H9 (cell line): ENCODE measurements around the gene RMI1. TPM values are rescaled to one million over a fixed set of nuclear protein-coding genes. Genes with fewer than 3 reads are reported as not detected.

Source experiments
- DNase-seq: peaks from one replicate; pipeline ENCODE4 v3.0.0-alpha.2; 2017
- H2AFZ ChIP-seq: one replicate; pipeline ENCODE4 v1.6.1; 2013; ENCODE audit warnings: mild to moderate bottlenecking, low read length, control low read depth, moderate library complexity
- H2AK5ac ChIP-seq: 2 replicates; pipeline ENCODE4 v1.6.1; 2013; ENCODE audit warnings: low read length, control low read depth, mixed read lengths; ENCODE audit not compliant: insufficient read length
- H2BK120ac ChIP-seq: one replicate; pipeline ENCODE4 v1.6.1; 2013; ENCODE audit warnings: low read depth, mild to moderate bottlenecking, low read length, control low read depth, inconsistent platforms; ENCODE audit not compliant: poor library complexity, severe bottlenecking
- H2BK12ac ChIP-seq: 2 replicates; pipeline ENCODE4 v1.6.1; 2013; ENCODE audit warnings: low read length, control low read depth, mixed read lengths, low read depth; ENCODE audit not compliant: insufficient read length
- H2BK15ac ChIP-seq: 2 replicates; pipeline ENCODE4 v1.6.1; 2013; ENCODE audit warnings: low read depth, low read length, control low read depth
- H2BK20ac ChIP-seq: one replicate; pipeline ENCODE4 v1.6.1; 2013; ENCODE audit warnings: low read depth, mild to moderate bottlenecking, low read length, control low read depth, inconsistent platforms; ENCODE audit not compliant: poor library complexity, severe bottlenecking
- H2BK5ac ChIP-seq: 2 replicates; pipeline ENCODE4 v1.6.1; 2013; ENCODE audit warnings: low read length, control low read depth, mixed read lengths; ENCODE audit not compliant: insufficient read length
- H3K14ac ChIP-seq: 2 replicates; pipeline ENCODE4 v1.6.1; 2013; ENCODE audit warnings: low read length, control low read depth; ENCODE audit not compliant: insufficient read depth
- H3K18ac ChIP-seq: 2 replicates; pipeline ENCODE4 v1.6.1; 2013; ENCODE audit warnings: low read depth, mild to moderate bottlenecking, mixed read lengths, low read length, control low read depth; ENCODE audit not compliant: insufficient read length
- H3K23ac ChIP-seq: 2 replicates; pipeline ENCODE4 v1.6.1; 2013; ENCODE audit warnings: low read length, control low read depth, mixed read lengths, low read depth; ENCODE audit not compliant: insufficient read length
- H3K23me2 ChIP-seq: 2 replicates; pipeline ENCODE4 v1.6.1; 2013; ENCODE audit warnings: low read depth, mild to moderate bottlenecking, mixed read lengths, low read length, control low read depth; ENCODE audit not compliant: insufficient read length, poor library complexity, severe bottlenecking
- H3K27ac ChIP-seq: 2 replicates; pipeline ENCODE4 v1.5.1; 2013; ENCODE audit warnings: low read length, control low read depth, mixed read lengths, low read depth; ENCODE audit not compliant: insufficient read length
- H3K27me3 ChIP-seq: 2 replicates; pipeline ENCODE4 v1.6.1; 2013; ENCODE audit warnings: low read length, control low read depth, inconsistent platforms; ENCODE audit not compliant: insufficient read depth
- H3K4ac ChIP-seq: 2 replicates; pipeline ENCODE4 v1.6.1; 2013; ENCODE audit warnings: low read depth, mild to moderate bottlenecking, control low read depth, inconsistent platforms, low read length, moderate library complexity
- H3K4me1 ChIP-seq: 2 replicates; pipeline ENCODE4 v1.6.1; 2013; ENCODE audit warnings: low read length, control low read depth, inconsistent platforms; ENCODE audit not compliant: insufficient read depth
- H3K4me2 ChIP-seq: 2 replicates; pipeline ENCODE4 v1.6.1; 2013; ENCODE audit warnings: low read length, control low read depth, mixed read lengths; ENCODE audit not compliant: insufficient read length, insufficient read depth
- H3K56ac ChIP-seq: 2 replicates; pipeline ENCODE4 v1.6.1; 2013; ENCODE audit warnings: low read depth, mild to moderate bottlenecking, mixed read lengths, low read length, control low read depth; ENCODE audit not compliant: insufficient read length
- H3K79me1 ChIP-seq: 2 replicates; pipeline ENCODE4 v1.6.1; 2013; ENCODE audit warnings: low read depth, mild to moderate bottlenecking, moderate library complexity, low read length, control low read depth, inconsistent platforms; ENCODE audit not compliant: insufficient read depth, poor library complexity, severe bottlenecking
- H3K79me2 ChIP-seq: 2 replicates; pipeline ENCODE4 v1.6.1; 2013; ENCODE audit warnings: low read length, control low read depth, inconsistent platforms; ENCODE audit not compliant: insufficient read depth
- H3K9ac ChIP-seq: 2 replicates; pipeline ENCODE4 v1.6.1; 2013; ENCODE audit warnings: low read length, control low read depth, mixed read lengths; ENCODE audit not compliant: insufficient read length; ENCODE audit errors: extremely low read depth
- H3K9me3 ChIP-seq: one replicate; pipeline ENCODE4 v1.6.1; 2013; ENCODE audit warnings: low read depth, low read length, inconsistent platforms; ENCODE audit not compliant: control insufficient read depth
- H3T11ph ChIP-seq: one replicate; pipeline ENCODE4 v1.6.1; 2013; ENCODE audit warnings: mild to moderate bottlenecking, low read length, control low read depth, inconsistent platforms
- H4K20me1 ChIP-seq: one replicate; pipeline ENCODE4 v1.6.1; 2013; ENCODE audit not compliant: control insufficient read depth, insufficient read length, insufficient read depth
- H4K5ac ChIP-seq: 2 replicates; pipeline ENCODE4 v1.6.1; 2013; ENCODE audit warnings: low read depth, mild to moderate bottlenecking, mixed read lengths, low read length, control low read depth; ENCODE audit not compliant: insufficient read length
- H4K8ac ChIP-seq: replicated peaks from 2 replicates; pipeline ENCODE4 v1.6.1; 2013; ENCODE audit warnings: low read length, control low read depth, mixed read lengths, low read depth; ENCODE audit not compliant: insufficient read length
- H4K91ac ChIP-seq: 2 replicates; pipeline ENCODE4 v1.6.1; 2013; ENCODE audit warnings: low read depth, mild to moderate bottlenecking, moderate library complexity, mixed read lengths, low read length, control low read depth; ENCODE audit not compliant: insufficient read length
- H3K27ac Mint-ChIP-seq, 3 experiments: 2 replicates in 2 of 3; 3 replicates in 1 of 3; pipeline ENCODE4 v1.8.0; 2020 to 2021; ENCODE audit warnings: mixed read lengths in 3 of 3, mild to moderate bottlenecking in 1 of 3, moderate library complexity in 1 of 3
- H3K27me3 Mint-ChIP-seq: 2 replicates; pipeline ENCODE4 v1.8.0; 2021; ENCODE audit warnings: low read depth, mild to moderate bottlenecking, moderate library complexity, mixed read lengths
- H3K36me3 Mint-ChIP-seq, 3 experiments: 2 replicates in 2 of 3; 3 replicates in 1 of 3; pipeline ENCODE4 v1.8.0; 2020 to 2021; ENCODE audit warnings: low read depth in 3 of 3, mixed read lengths in 3 of 3; ENCODE audit not compliant: insufficient read depth in 1 of 3
- H3K4me1 Mint-ChIP-seq, 2 experiments: 2 replicates each; pipeline ENCODE4 v1.8.0; 2020; ENCODE audit warnings: mixed read lengths in 2 of 2
- H3K4me3 Mint-ChIP-seq, 2 experiments: 2 replicates in 1 of 2; 3 replicates in 1 of 2; pipeline ENCODE4 v1.8.0; 2020 to 2021; ENCODE audit warnings: mild to moderate bottlenecking in 2 of 2, mixed read lengths in 2 of 2, moderate library complexity in 1 of 2
- H3K9me3 Mint-ChIP-seq, 2 experiments: 2 replicates in 1 of 2; 3 replicates in 1 of 2; pipeline ENCODE4 v1.8.0; 2020; ENCODE audit warnings: mild to moderate bottlenecking in 2 of 2, mixed read lengths in 2 of 2, moderate library complexity in 1 of 2
- WGBS: extraction: QIAGEN DNeasy Blood & Tissue Kit; methylation state at CpG from one replicate; pipeline ENCODE4 v1.1.7; 2013; ENCODE audit warnings: missing lambda C conversion rate, low lambda C conversion rate, mixed read lengths; ENCODE audit not compliant: insufficient read length; ENCODE audit errors: extremely low coverage; 5-methylcytosine and 5-hydroxymethylcytosine counted together
- total RNA-seq: library from RNA; stranded (reverse); gene quantifications from 2 replicates; pipeline ENCODE4 v1.2.1, GENCODE V29; 2021
- TF ChIP-seq, protein P1 (sequence below): fragments of 200-600 bp; sonication (generic); conservative IDR thresholded peaks from 3 replicates; pipeline ENCODE4 v1.8.0; 2021; ENCODE audit warnings: antibody characterized with exemption, mild to moderate bottlenecking

The RMI1 gene
- total RNA-seq, 1 experiment from 2014 or later = 22.4 TPM

DNA sequence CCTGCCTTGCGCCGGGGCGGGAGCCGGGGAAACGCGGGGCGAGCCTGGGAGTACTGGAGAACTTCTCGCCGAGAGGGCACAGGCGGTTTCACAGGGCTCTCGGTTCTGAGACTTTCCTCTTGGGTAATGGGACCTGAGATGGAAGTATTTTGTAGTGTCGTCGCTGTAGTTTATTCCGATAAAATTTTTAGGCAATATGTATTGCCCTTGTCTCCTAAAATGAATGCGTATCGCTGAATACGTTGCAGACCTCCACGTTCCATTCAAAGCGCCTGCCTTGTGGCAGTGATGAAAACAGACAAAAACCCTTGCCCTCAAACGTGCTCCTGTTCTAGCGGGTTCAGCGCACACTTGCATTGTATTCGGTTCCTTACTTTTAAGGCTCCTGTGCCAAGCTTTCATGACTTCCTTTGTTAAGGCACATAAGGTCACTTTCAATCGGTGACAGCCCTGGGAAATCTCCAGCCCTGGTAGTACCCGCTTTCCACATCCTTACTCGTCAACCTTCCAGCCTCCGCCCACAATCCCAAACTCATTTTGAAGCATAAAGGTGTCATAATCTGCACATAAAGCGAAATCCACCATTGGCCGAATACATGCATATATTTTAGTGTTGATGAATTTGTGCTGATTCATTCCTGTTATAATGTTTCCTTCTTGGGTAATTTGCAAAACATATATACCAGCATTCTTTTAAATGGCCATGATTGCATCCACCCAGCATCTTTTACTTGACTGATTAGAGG is 694 bp downstream of the RMI1 start:
- H3K23me2 ChIP-seq = peaks cover 8% of the 10 kb centered on the region
- peak overlapping the region; percentile 98 for H3K18ac ChIP-seq
- no CpG with 5 or more reads among the region's 29 CpGs for WGBS
- H3K9me3 ChIP-seq = no peaks in the 10 kb centered on the region
- peak overlapping the region; percentile 100 for H3K56ac ChIP-seq
- no peak overlapping the region for H2BK15ac ChIP-seq
- H3K79me2 ChIP-seq = peaks cover 38% of the 10 kb centered on the region; the same call in 1 of the 2 replicates
- H3K4me2 ChIP-seq = peak overlapping the region; percentile 97
- no peaks in the 10 kb centered on the region for H3K79me1 ChIP-seq
- no peak for DNase-seq
- peak overlapping the region; percentile 99 for H3K14ac ChIP-seq
- Mint-ChIP-seq H3K36me3 (peaks cover 27 to 36% (median 35%) of the 10 kb centered on the region in 3 experiments), H3K27ac (peak overlapping the region; percentile 78 to 100 (median 91)), H3K4me1 (peaks cover 28 to 37% of the 10 kb centered on the region in 2 experiments), H3K4me3 (peak overlapping the region; percentile 97), H3K27me3 (peaks cover 4% of the 10 kb centered on the region; the same call in 1 of the 2 replicates), H3K9me3 (peaks cover 0 to 3% of the 10 kb centered on the region in 2 experiments; a peak in 1 of 5 replicates)
- peak overlapping the region; percentile 99 for H3K9ac ChIP-seq
- H2BK120ac ChIP-seq = peak overlapping the region; percentile 70
- H4K91ac ChIP-seq = peak overlapping the region; percentile 6
- no peak overlapping the region for H3K23ac ChIP-seq
- H3K27ac ChIP-seq = peak overlapping the region; percentile 75
- H2BK5ac ChIP-seq = peak overlapping the region; percentile 73
- no peaks in the 10 kb centered on the region for H3K4me1 ChIP-seq
- TF ChIP-seq, protein P1, sequence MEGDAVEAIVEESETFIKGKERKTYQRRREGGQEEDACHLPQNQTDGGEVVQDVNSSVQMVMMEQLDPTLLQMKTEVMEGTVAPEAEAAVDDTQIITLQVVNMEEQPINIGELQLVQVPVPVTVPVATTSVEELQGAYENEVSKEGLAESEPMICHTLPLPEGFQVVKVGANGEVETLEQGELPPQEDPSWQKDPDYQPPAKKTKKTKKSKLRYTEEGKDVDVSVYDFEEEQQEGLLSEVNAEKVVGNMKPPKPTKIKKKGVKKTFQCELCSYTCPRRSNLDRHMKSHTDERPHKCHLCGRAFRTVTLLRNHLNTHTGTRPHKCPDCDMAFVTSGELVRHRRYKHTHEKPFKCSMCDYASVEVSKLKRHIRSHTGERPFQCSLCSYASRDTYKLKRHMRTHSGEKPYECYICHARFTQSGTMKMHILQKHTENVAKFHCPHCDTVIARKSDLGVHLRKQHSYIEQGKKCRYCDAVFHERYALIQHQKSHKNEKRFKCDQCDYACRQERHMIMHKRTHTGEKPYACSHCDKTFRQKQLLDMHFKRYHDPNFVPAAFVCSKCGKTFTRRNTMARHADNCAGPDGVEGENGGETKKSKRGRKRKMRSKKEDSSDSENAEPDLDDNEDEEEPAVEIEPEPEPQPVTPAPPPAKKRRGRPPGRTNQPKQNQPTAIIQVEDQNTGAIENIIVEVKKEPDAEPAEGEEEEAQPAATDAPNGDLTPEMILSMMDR = no peak
- H3T11ph ChIP-seq = no peak overlapping the region
- no peak overlapping the region for H2AK5ac ChIP-seq
- H2AFZ ChIP-seq = no peak overlapping the region
- no peak overlapping the region for H2BK20ac ChIP-seq
- H3K4ac ChIP-seq = peak overlapping the region; percentile 44
- no peak overlapping the region for H4K8ac ChIP-seq
- H3K27me3 ChIP-seq = no peaks in the 10 kb centered on the region
- peaks cover 4% of the 10 kb centered on the region for H4K20me1 ChIP-seq
- H2BK12ac ChIP-seq = no peak overlapping the region
- H4K5ac ChIP-seq = no peak overlapping the region
